Stimulated activated CD4-positive, alpha-beta T cell treated with anti-CD3 and anti-CD28 coated beads, Interleukin-2, amount 100 ng/mL, for 24 hours (primary cell): ENCODE measurements around the gene ESPNL.
A peak's percentile ranks its signal among the peaks of the same experiment; 100 is the strongest.
"Not testable (repeated sequence)": the region's sequence is repeated elsewhere in the genome, so short reads cannot be mapped to it uniquely, and the experiment has no call there.

ENCODE experiments used
- DNase-seq, 2 donors: peaks; one replicate each; pipeline ENCODE4 v3.0.0-alpha.2; 2020

Gene ESPNL

DNA sequence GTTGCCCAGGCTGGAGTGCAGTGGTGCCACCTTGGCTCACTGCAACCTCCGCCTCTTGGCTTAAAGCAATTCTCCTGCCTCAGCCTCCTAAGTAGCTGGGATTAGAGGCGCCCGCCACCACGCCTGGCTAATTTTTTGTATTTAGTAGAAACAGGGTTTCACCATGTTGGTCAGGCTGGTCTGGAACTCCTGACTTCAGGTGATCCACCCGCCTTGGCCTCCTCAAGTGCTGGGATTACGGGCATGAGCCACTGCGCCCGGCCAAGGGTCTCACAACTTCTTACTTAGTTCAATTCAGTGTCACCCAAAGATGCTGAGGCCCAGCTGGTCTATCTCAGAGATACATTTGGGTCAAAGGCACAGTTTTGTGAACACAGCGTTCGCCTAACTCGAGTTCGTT lies 15.6 kb downstream of the ESPNL start:
- DNase-seq, result not testable (repeated sequence)

DNA sequence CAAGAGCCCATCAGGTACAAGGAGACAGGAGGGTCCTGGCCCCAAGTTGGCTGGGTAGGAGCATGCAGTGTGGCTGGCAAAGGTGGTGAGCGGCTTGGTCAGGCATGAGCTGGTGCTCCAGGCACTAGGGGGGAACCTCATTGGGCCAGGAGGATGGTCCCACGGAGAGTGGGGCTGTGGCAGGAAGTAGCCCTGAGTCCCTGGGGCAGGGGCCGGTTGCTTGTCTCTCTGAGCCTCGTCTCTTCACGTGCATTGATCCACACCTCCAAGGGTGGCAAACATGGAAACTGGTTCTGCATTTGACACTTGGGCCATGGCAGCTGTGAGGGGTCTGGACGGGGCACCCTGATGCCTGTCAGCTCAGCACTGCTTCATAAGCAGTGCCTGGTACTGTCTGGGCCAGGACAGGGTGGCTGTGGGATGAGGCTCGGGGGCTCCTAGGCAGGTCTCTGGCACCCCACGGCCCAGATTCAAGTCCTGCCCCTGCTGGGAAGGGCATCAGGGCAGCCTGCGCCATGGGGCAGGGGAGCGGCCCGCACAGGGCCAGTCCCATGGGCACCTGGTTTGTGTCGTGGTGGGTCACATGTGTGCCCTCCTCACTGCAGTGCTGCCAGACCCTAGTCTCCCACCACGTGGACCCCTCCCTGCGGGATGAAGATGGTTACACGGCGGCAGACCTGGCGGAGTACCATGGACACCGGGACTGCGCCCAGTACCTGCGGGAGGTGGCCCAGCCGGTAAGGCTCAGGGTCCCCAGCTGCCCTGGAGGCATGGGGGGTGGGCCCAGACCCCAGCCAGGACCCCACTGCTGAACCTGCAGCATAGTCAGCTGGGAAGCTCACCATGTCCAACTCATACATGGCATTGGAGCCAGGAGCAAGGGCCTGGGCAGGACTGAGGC lies 16.4 kb downstream of the ESPNL start:
- DNase-seq, result no peak

DNA sequence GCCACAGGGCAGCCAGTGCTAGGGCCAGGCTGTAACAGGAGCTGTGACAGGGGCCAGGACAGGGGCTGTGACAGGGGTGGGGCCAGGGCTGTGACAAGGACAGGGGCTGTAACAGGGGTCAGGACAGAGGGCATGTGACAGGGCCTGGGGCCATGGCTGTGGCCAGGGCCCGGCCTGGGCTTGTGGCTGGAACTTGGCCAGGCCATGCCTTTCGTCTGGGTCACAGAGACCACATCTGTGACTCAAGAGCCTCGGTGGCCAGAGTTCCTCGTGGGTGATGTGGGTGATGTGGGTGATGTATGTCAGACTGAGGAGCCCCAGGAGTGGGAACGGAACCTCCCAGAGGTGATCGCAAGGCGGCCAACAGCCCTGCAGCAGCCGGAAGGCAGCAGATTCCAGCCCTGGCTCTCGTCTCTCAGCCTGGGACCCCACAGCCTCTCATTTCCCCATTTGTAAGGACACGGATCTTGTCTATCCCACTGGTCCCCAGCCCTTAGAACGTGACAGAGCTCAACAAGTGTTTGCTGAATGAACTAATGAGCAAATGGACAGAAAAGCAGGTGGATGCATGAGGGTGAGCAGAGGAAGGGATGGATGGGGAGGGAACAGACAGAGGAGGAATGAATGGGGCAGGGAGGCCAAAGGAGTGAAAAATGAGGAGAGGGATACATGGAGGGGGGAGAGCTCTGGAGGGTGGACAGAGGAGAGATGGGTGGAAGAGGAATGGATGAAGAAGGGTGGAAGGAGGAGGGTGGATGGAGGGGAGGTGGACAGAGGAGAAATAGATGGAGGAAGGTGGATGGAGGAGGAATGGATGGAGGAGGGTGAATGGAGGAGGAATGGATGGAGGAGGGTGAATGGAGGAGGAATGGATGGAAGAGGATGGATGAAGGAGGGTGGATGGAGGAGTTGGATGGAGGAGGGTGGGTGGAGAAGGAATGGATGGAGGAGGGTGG lies 17.3 kb downstream of the ESPNL start:
- no peak for DNase-seq

DNA sequence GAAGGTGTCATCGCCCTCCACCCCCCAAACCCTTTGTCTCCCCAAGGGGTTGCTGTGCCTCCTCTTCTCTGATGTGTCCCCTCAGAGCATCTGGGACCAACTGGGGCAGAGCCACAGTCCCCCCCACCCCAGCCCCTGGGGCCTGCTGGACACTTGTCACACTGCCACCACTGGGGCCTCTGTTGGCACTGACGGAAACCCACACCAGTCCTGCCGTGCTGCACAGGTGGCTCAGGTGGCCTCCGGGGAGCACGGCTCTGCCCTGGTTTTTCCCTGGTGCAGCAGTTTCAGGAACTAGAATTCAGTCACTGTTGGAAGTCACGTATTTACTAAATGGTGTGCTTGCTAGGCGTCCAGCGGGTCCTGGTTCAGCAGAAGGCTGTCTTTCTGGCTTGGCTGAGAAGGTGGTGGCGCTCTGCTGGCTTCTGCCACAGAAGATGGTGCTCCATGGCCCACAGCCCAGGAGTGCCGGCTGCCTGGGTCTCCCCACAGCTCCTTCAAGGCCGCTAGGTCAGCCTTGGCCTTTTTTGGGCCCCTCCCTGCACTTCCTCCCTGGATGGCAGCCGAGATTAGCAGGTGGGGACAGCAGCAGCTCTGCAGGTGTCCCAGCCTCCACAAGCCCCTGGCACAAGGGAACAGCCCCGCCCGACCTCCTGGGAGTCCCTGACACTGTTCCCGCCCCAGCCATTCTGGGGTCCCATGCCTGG lies 19.8 kb downstream of the ESPNL start:
- DNase-seq, result no peak

DNA sequence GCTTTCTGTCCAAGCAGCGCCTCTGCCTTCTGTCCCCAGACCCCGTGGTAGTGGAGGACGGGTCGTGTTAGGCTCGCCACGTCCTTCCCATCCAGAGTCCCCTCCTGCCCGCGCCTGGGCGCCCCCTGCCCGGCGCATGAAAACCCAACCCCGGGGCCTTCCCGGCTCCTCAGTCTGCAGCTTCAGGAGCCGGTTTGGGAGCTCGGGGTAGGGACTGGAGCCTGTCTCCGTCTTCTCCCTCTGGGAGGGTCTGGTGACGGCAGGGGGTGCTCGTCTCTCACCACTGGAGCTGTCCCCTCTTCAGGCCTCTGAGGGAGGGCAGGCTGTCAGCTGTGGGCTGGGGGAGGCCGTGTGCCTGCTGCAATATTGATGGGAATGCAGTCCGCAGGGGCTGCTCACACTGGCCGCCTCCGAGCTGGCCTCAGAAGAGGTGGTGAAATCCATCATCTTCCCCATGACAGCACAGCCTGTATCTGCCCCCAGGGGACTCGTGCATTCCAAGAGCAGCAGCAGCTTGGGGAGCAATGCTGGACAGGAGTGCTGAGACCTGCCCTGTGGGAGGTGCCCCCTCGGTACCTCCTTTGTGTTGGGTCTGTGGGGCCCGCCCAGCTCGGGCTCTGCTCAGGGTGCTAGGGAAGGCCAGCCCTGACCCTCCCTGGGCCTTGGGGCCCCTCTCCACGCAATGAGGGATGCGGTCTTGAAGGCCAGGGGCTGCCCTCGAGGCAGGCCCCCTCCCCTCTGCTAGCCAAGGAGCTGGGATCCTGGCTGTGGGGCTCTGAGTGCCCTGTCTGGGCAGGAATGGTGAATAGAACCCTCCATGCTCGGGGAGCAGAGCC lies 20.5 kb downstream of the ESPNL start:
- no peak for DNase-seq

DNA sequence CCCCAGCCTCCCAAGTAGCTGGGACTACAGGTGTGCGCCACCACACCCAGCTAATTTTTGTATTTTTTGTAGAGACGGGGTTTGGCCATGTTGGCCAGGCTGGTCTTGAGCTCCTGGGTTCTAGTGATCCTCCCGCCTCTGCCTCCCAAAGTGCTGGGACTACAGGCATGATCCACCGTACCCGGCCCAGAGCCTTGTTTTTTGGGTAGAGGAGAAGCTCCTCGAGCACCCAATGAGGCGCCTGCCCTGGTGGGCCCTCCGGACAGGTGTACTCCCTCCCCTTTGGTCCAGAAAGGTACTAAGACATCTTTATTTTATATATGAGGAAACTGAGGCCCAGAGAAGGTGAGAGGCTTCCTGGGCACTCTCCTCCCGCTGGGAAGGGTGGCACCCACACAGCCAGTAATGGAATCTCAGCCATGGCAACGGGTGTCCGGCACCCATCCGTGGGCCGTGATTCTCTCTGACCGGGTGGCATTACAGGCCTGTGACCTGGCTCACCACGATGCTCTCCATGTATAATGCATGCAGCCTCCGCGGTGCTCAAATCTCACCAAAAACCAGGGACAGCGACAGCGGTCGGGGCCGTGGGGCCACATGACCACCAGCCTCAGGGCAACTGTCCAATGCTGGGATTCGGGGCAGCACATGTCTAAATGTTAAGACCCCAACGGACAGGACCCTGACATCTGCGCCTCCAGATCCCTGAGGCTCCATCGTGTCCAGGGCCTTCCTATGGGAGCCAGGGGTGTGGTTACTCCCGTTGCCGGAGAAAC lies 21.6 kb downstream of the ESPNL start:
- DNase-seq, result no peak

DNA sequence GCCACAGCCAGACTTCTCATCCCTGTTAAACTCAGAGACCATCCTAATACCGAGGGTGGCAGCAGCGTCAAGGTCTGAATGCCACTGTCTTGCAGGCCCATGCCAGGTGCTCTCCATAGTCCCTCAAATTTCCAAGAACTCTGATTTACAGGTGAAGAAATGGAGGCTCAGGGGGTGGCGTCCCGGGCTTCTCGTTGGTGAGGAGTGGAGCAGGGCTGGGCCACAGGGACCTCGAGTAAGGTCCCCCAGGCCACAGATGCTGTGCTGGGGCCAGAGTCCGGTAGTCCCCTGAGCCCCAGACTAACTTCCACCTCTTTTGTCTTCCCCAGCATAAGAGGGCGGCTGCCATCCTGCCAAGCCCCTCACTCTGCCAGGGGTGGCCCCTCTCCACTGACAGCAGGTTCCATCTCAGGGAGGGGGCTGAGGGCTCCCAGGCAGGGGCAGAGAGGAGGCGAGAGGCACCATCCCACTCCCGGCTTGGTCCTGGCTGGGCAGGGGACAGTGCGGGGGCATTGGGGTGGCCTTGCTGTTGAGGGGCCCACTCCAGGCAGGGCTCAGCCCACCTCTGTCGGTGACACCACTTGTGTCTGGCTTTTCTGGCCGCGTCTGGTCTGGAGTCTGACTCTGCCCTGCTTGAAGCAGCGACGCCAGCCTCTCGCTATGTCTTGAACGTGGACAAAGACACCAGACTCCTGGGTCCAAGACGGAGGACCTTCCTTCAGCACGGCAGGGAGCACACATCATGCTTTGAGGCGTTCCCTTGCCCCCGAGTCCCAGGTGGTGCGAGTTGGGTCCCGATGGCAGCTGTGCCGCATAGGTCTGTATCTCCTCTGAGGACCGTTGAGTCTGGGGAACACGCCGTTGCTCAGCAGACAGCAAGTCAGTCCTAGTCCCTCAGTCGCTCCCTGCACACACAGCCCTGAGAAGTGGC lies 22.4 kb downstream of the ESPNL start:
- DNase-seq, result no peak

DNA sequence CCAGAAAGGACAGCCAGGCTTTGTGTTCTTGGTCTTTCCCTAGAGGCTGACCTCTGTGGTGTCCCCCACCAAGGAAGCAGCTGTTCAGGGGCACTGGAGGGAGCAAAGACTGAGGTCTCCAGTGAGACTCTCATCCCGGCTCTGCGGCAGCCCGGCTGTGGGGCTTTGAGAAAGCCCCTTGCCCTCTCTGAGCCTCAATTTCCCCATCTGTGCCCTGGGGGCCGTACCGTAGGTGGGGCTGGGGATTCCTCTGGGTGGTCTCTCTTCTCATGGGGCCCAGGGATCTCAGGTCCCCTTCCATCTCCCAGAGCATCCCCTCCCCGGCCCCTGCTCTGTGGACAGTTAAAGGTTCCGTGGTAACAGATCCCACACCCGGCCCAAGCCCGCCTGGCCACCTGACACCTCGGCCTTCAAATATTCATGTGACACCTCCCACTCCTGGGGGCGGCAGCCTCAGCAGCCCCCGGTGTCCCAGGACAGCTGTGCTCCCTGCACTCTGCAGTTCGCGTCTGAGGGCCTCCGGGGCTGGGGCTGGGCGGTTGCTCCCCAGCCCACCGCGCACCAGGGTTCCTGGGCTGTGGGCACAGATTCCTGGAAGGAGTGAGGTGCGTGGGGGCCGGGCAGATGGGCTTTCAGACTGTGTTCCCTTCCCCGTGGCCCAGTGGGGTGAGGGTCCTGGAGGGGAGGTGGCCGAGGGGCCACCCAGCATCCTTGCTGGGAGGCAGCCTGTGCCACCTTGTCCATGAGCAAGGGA lies 23.3 kb downstream of the ESPNL start:
- no peak for DNase-seq

DNA sequence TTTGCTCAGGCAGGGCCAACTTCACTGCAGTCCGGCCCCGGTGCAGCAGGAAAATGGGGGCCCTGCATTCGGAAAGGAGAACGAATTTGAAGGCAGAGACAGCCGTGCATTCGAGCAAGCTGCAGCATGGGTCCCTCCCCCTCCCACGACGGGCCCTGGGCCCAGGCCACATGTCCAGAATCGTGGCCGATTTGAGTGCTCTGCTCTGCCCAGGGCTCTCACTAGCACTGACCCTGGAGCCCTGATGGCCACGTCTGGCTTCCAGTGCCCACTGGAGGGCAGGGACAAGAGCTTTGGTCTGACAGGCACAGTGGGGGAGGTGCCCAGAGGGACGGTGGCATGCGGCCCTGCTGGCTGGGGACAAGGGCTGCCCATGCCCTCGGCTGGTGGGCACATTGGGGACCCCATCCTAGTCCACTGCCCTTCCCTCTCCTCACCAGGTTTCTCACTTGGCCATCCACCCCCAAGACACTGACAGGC lies 23.9 kb downstream of the ESPNL start:
- DNase-seq, result no peak

DNA sequence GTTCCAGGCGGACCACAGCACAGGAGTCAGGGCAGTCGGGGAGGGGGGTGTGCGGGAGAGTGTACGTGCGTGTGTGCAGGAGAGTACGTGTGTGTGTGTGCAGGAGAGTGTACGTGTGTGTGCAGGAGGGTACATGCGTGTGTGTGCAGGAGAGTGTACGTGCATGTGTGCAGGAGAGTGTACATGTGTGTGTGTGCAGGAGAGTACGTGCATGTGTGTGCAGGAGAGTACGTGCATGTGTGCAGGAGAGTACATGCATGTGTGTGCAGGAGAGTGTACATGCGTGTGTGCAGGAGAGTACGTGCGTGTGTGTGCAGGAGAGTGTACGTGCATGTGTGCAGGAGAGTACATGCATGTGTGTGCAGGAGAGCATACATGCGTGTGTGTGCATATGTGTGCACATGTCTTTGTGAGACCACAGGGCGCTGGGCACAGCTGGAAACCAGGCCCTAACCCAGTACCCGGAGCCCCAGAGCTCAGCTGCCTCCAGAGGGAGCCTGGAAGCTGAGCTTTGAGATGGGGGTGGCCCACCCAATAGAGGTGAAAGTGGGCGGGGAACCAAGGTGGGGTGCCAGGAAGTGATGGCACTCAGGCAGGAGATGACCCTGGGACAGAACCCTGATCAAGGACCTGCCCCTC lies 24.5 kb downstream of the ESPNL start:
- no peak for DNase-seq

DNA sequence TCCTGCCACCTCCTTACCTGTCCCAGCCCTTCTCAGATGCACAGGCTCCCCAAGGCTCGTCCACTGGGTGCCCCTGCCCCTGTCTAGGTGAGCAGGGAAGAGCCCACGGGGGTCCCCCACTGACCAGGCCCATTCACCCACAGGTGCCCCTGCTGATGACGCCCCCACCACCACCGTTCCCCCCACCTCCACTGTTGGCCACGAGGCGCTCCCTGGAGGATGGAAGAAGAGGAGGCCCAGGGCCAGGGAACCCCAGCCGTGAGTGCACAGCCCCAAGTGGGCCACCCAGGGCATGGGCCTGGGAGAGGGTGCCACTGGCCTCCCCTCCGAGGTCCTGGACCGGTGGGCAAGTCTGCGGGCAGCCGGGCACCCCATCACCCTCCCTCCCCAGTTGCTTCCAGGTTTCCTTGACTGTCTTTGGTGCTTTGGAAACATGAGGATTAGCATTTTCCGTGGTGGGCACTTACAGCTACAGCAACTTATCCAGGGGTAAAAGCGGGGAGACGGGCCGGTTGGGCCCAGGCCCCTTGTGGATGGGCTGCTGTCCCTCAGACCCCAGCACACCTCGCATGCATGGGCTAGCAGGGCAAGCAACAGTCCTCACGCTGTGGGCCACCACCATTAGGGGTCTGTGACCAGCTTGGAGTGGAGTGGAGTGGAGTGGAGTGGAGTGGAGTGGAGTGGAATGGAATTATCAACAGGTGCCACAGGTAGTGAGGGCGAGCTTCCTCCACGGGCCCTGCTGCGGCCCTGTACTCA lies 25.2 kb downstream of the ESPNL start:
- no peak for DNase-seq

DNA sequence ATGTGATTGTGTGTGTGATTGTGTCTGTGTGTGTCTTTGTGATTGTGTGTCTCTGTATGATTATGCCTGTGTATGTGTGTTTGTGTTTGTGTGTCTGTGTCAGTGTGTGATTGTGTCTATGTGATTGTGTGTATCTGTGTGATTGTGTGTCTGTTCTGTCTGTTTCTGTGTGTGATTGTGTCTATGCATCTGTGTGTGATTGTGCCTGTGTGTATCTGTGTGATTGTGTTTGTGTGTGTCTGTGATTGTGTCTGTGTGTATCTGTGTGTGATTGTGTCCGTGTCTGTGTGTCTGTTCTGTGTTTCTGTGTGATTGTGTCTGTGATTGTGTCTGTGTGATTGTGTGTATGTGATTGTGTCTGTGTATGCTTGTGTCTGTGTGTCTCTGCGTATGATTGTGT lies 26.2 kb downstream of the ESPNL start:
- no peak for DNase-seq

DNA sequence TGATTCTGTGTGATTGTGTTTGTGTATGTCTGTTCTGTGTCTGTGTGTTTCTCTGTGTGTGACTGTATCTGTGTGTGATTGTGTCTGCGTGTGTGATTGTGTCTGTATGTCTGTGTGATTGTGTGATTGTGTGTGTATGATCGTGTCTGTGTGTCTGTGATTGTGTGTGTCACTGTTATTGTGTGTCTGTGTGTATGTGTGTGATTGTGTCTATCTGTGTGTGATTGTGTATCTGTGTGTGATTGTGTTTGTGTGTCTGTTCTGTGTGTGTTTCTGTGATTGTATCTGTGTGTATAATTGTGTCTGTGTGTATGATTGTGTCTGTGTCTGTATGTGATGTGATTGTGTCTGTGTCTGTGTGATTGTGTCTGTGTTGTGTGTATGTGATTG lies 26.6 kb downstream of the ESPNL start:
- DNase-seq, result no peak

DNA sequence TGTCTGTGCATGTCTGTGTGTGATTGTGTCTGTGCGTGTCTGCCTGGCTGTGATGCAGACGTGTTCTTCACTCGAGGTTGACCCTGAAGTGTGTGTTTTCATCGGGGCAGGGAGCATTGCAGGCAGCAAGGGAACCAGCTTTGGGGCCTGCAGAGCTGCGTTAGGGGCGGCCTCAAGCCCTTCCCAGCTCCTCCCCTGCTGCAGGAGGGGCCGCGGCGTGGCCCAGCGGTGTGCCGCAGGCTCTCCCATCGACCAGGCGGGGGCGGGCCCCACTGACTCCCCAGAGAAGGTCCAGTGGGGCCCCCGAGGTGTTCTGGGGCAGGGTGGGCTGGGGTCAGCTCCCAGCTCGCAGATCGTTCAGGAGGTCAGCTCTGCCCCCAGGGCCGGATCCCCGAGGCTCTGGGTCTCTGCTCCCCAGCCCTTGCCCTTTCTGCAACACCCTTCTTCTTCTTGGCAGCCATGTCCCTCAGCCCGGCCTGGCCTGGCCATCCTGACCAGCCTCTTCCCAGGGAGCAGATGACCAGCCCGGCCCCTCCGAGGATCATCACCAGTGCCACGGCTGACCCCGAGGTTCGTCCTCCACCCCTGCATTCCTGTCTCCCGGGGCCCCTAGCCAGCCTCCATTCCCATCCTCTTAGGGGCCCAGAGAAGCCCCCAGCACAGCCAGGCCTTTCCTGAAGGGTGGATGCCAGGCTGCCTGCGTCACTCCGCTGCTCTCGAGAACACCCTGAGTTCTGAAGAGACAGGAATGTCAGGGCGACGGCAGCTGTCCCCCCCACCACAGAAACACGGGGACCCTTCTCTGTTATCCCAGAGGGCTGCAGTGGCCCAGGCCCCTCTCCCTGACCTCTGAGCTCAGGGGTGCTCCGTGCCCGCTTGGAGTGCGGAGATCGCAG lies 27.3 kb downstream of the ESPNL start:
- peak in 1 of 2 donors; percentile 16 for DNase-seq

DNA sequence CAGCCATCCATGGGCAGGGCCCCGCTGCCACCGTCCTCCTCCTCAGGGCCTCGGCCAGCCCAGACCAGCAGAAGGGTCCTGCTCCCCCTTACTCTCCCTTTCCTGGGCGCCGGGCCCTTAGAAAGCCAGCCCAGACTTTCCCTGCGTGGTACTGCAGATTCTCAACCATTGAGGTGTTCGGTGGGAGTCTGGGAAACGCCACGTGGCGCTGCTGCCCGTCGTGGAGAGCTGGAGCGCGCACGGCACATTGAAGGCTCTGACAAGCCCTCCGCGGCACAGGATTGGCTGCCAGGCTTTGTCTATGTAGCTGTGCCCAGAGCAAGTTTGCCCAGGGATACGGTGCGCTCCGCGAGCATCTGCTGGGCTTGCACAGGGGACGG lies 27.9 kb downstream of the ESPNL start:
- DNase-seq, result no peak

DNA sequence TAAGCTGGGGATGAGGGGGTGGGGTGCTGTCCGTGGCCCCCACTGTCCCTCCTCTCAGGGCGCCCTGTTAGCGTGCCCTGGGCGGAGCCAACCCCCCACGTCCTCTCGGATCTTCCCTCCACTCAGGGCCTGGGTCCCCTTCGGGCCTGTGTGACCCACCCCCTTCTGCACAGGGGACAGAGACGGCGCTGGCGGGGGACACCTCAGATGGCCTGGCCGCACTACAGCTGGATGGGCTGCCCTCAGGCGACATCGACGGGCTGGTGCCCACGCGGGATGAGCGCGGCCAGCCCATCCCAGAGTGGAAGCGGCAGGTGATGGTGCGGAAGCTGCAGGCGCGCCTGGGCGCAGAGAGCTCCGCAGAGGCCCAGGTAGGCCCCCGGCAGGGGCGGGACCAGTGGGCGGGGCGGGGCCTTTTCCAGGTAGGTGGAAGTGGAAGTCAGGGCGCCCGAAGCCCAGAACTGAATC lies 28.4 kb downstream of the ESPNL start:
- DNase-seq, result no peak
